ENCODE results near the gene TARBP1.
A peak's percentile ranks its signal among the peaks of the same experiment; 100 is the strongest.
"Not testable (repeated sequence)": the region's sequence is repeated elsewhere in the genome, so short reads cannot be mapped to it uniquely, and the experiment has no call there.

The TARBP1 gene

DNA sequence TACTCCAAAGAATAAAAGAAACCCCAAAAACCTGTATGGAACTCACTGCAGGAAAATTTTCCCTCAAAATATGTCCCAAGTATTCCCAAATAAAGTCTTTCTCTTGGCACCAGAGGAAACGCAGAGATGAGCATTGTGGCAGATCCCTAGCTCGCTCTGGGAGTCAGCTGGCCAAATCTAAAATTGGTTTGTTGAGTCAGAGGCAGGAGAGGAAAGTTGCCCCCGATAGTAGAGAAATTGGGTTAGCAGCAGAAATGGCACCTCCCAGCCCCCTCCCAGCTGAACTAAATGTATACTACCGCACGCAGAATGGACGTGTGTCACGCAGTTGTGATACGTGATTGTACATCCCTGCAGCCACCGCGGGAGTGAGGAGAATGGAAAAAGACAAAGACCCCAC lies 39.9 kb upstream of the TARBP1 start:
- H3K27ac ChIP-seq (ENCODE audit: low read depth, low read length, severe bottlenecking): no peak overlapping the region
- WGBS, 2 experiments (ENCODE audit: insufficient coverage in 2 of 2): 99 to 100% methylated on average over 9 to 10 of the region's 10 CpGs
- no peak overlapping the region for H3K4me3 ChIP-seq (ENCODE audit: extremely low read depth, insufficient read depth, low read length, poor library complexity, severe bottlenecking)
- H3K4me1 ChIP-seq (ENCODE audit: control insufficient read depth, insufficient read depth, low read length, poor library complexity, severe bottlenecking): peaks cover 19% of the 10 kb centered on the region
- H3K36me3 ChIP-seq (ENCODE audit: control insufficient read depth, insufficient read depth, low read length): no peaks in the 10 kb centered on the region
- H3K9me3 ChIP-seq (ENCODE audit: control insufficient read depth, low read length): no peaks in the 10 kb centered on the region

DNA sequence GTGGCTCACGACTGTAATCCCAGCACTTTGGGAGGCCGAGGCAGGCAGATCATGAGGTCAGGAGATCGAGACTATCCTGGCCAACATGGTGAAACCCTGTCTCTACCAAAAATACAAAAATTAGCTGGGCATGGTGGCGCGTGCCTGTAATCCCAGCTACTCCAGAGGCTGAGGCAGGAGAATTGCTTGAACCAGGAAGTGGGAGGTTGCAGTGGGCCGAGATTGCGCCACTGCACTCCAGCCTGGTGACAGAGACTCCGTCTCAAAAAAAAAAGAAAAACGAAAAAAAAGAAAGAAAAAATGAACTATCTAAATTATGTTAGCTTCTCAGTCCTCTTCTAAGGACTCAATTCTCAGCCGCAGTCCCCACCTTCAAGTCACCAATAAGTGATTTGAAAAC lies 39.1 kb upstream of the TARBP1 start:
- H3K9me3 ChIP-seq (ENCODE audit: control insufficient read depth, low read length); H3K36me3 ChIP-seq (ENCODE audit: control insufficient read depth, insufficient read depth, low read length); H3K4me3 ChIP-seq (ENCODE audit: extremely low read depth, insufficient read depth, low read length, poor library complexity, severe bottlenecking); H3K27ac ChIP-seq (ENCODE audit: low read depth, low read length, severe bottlenecking): not testable (repeated sequence)
- 95 to 100% methylated on average over 2 to 4 of the region's 10 CpGs for WGBS, 2 experiments (ENCODE audit: insufficient coverage in 2 of 2)
- peaks cover 15% of the 10 kb centered on the region for H3K4me1 ChIP-seq (ENCODE audit: control insufficient read depth, insufficient read depth, low read length, poor library complexity, severe bottlenecking)

- WGBS, 2 experiments (ENCODE audit: insufficient coverage in 2 of 2): 94 to 96% methylated on average over 3 to 4 of the region's 9 CpGs
- Histone ChIP-seq H3K4me1 (ENCODE audit: control insufficient read depth, insufficient read depth, low read length, poor library complexity, severe bottlenecking) (peaks cover 12% of the 10 kb centered on the region), H3K36me3 (ENCODE audit: control insufficient read depth, insufficient read depth, low read length) (no peaks in the 10 kb centered on the region), H3K9me3 (ENCODE audit: control insufficient read depth, low read length) (no peaks in the 10 kb centered on the region), H3K27ac (ENCODE audit: low read depth, low read length, severe bottlenecking) (no peak overlapping the region), H3K4me3 (ENCODE audit: extremely low read depth, insufficient read depth, low read length, poor library complexity, severe bottlenecking) (no peak overlapping the region)
Observed at GRCh38 chr1:234517110-234517802, 38.3 kb upstream of the TARBP1 start.

- Histone ChIP-seq H3K9me3 (ENCODE audit: control insufficient read depth, low read length) (no peaks in the 10 kb centered on the region), H3K4me1 (ENCODE audit: control insufficient read depth, insufficient read depth, low read length, poor library complexity, severe bottlenecking) (peaks cover 12% of the 10 kb centered on the region), H3K27ac (ENCODE audit: low read depth, low read length, severe bottlenecking) (peak overlapping the region; percentile 74), H3K4me3 (ENCODE audit: extremely low read depth, insufficient read depth, low read length, poor library complexity, severe bottlenecking) (no peak overlapping the region), H3K36me3 (ENCODE audit: control insufficient read depth, insufficient read depth, low read length) (no peaks in the 10 kb centered on the region)
- WGBS, 2 experiments (ENCODE audit: insufficient coverage in 2 of 2): no CpG with 5 or more reads among the region's 3 CpGs
Observed at GRCh38 chr1:234515821-234516241, 36.9 kb upstream of the TARBP1 start.

DNA sequence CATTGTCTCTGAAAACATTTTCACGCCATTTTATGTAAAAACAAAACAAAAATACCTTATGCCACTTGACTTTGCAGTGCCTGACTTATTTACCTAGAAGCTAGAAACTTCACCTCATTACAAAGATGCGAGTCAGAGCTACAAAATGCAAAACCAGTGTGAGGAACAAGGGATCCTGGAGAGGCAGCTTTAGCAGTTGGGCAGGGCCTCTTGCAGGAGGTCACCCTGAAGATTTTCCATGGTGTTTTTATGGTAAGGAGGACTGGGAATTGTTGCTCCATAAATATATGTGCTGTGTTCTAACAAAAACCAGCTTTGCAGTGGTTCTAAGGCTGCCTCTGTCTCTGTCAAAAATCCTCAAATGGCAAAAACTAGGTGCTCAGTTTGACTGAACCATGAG lies 36.4 kb upstream of the TARBP1 start:
- 50 to 67% methylated on average over 1 of the region's 2 CpGs for whole genome bisulfite sequencing, 2 experiments (ENCODE audit: insufficient coverage in 2 of 2)
- H3K36me3 ChIP-seq (ENCODE audit: control insufficient read depth, insufficient read depth, low read length): no peaks in the 10 kb centered on the region
- peak overlapping the region; percentile 74 for H3K27ac ChIP-seq (ENCODE audit: low read depth, low read length, severe bottlenecking)
- H3K9me3 ChIP-seq (ENCODE audit: control insufficient read depth, low read length): no peaks in the 10 kb centered on the region
- H3K4me3 ChIP-seq (ENCODE audit: extremely low read depth, insufficient read depth, low read length, poor library complexity, severe bottlenecking): no peak overlapping the region
- H3K4me1 ChIP-seq (ENCODE audit: control insufficient read depth, insufficient read depth, low read length, poor library complexity, severe bottlenecking): peaks cover 12% of the 10 kb centered on the region

GRCh38 chr1:234512451-234512861 lies 33.5 kb upstream of the TARBP1 start:
- peaks cover 9% of the 10 kb centered on the region for H3K4me1 ChIP-seq (ENCODE audit: control insufficient read depth, insufficient read depth, low read length, poor library complexity, severe bottlenecking)
- H3K36me3 ChIP-seq (ENCODE audit: control insufficient read depth, insufficient read depth, low read length): no peaks in the 10 kb centered on the region
- no peak overlapping the region for H3K27ac ChIP-seq (ENCODE audit: low read depth, low read length, severe bottlenecking)
- 38 to 40% methylated on average over 1 of the region's 5 CpGs for WGBS, 2 experiments (ENCODE audit: insufficient coverage in 2 of 2)
- H3K4me3 ChIP-seq (ENCODE audit: extremely low read depth, insufficient read depth, low read length, poor library complexity, severe bottlenecking): no peak overlapping the region
- no peaks in the 10 kb centered on the region for H3K9me3 ChIP-seq (ENCODE audit: control insufficient read depth, low read length)

GRCh38 chr1:234509457-234510328 lies 30.7 kb upstream of the TARBP1 start:
- no peaks in the 10 kb centered on the region for H3K36me3 ChIP-seq (ENCODE audit: control insufficient read depth, insufficient read depth, low read length)
- 52 to 66% methylated on average over 5 to 8 of the region's 9 CpGs for WGBS, 2 experiments (ENCODE audit: insufficient coverage in 2 of 2)
- no peaks in the 10 kb centered on the region for H3K4me1 ChIP-seq (ENCODE audit: control insufficient read depth, insufficient read depth, low read length, poor library complexity, severe bottlenecking)
- no peak overlapping the region for H3K4me3 ChIP-seq (ENCODE audit: extremely low read depth, insufficient read depth, low read length, poor library complexity, severe bottlenecking)
- no peaks in the 10 kb centered on the region for H3K9me3 ChIP-seq (ENCODE audit: control insufficient read depth, low read length)
- no peak overlapping the region for H3K27ac ChIP-seq (ENCODE audit: low read depth, low read length, severe bottlenecking)

DNA sequence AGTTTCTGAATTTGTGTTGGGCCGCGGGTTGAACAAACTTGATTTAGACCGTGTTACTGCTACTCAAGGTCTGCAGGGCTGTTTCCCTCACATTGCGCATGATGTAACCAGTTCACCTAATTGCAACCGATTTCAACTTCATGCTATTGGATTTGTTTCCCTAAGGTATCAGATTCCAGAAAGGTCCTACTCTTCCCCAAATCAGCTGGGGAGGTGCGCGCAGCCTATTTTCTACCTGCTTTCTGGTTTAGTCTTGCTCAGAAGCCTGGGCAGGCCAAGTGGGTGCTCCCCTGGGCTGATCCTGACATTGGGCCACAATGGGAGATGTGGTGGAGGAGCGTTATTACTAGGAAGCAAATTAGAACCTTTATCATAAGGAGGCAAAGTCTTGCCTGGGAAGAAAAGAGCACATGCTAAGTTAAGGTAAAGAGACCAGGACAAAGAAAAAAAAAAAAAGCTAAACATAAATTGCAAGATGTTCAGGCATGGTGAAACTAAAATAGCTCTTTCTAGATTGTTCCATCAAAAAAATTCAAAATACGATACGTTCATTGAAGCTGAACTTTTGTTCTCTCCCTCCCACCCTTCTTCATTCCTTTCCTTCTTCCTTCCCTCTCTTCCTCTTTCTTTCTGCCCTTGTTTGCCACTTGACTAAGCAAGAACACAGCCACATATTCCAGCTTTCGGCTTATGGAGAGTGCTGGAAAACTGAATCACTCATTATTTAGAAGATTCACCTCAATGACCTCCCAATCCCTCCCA lies 28.8 kb upstream of the TARBP1 start:
- Histone ChIP-seq H3K9me3 (ENCODE audit: control insufficient read depth, low read length) (no peaks in the 10 kb centered on the region), H3K36me3 (ENCODE audit: control insufficient read depth, insufficient read depth, low read length) (no peaks in the 10 kb centered on the region), H3K4me1 (ENCODE audit: control insufficient read depth, insufficient read depth, low read length, poor library complexity, severe bottlenecking) (no peaks in the 10 kb centered on the region), H3K4me3 (ENCODE audit: extremely low read depth, insufficient read depth, low read length, poor library complexity, severe bottlenecking) (no peak overlapping the region), H3K27ac (ENCODE audit: low read depth, low read length, severe bottlenecking) (no peak overlapping the region)
- 97 to 98% methylated on average over 9 to 10 of the region's 11 CpGs for WGBS, 2 experiments (ENCODE audit: insufficient coverage in 2 of 2)

GRCh38 chr1:234507089-234507488 lies 28.1 kb upstream of the TARBP1 start:
- H3K9me3 ChIP-seq (ENCODE audit: control insufficient read depth, low read length): no peaks in the 10 kb centered on the region
- H3K4me1 ChIP-seq (ENCODE audit: control insufficient read depth, insufficient read depth, low read length, poor library complexity, severe bottlenecking): no peaks in the 10 kb centered on the region
- no peak overlapping the region for H3K27ac ChIP-seq (ENCODE audit: low read depth, low read length, severe bottlenecking)
- H3K4me3 ChIP-seq (ENCODE audit: extremely low read depth, insufficient read depth, low read length, poor library complexity, severe bottlenecking): no peak overlapping the region
- WGBS, 2 experiments (ENCODE audit: insufficient coverage in 2 of 2): no CpG with 5 or more reads among the region's 2 CpGs
- H3K36me3 ChIP-seq (ENCODE audit: control insufficient read depth, insufficient read depth, low read length): no peaks in the 10 kb centered on the region

DNA sequence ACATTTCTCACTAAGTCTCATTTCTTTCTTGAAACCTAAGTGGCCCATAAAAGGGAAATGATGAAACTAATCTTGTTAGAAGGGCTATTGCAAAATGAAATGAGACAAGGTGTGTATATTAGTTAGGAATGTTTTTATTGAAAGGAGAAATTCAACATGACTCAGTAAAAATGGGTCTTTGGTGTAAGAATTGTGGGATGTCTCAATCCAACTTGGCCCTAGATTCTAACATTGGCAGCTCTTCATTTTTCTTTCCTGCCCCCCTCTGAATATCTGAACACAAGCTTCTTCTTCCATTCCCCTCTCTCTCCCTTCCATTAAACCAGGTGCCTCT lies 26.8 kb upstream of the TARBP1 start:
- Histone ChIP-seq H3K36me3 (ENCODE audit: control insufficient read depth, insufficient read depth, low read length) (no peaks in the 10 kb centered on the region), H3K4me3 (ENCODE audit: extremely low read depth, insufficient read depth, low read length, poor library complexity, severe bottlenecking) (no peak overlapping the region), H3K4me1 (ENCODE audit: control insufficient read depth, insufficient read depth, low read length, poor library complexity, severe bottlenecking) (peaks cover under 1% of the 10 kb centered on the region), H3K9me3 (ENCODE audit: control insufficient read depth, low read length) (no peaks in the 10 kb centered on the region), H3K27ac (ENCODE audit: low read depth, low read length, severe bottlenecking) (no peak overlapping the region)
